EL (cell line): Measurements from ENCODE around the gene PYDC1.
"Not testable (repeated sequence)": the region's sequence is repeated elsewhere in the genome, so short reads cannot be mapped to it uniquely, and the experiment has no call there.

Experiments used
- DNase-seq: peaks from one replicate; pipeline ENCODE4 v3.0.0-alpha.2; 2016

Gene PYDC1

GRCh38 chr16:31177136-31177535 is 39.8 kb downstream of the PYDC1 start:
- DNase-seq = peak; percentile 53

GRCh38 chr16:31170048-31170447 is 46.9 kb downstream of the PYDC1 start:
- DNase-seq = not testable (repeated sequence)

- no peak for DNase-seq
Observed at GRCh38 chr16:31168848-31169247, 48.1 kb downstream of the PYDC1 start.

GRCh38 chr16:31167315-31167714 is 49.6 kb downstream of the PYDC1 start:
- no peak for DNase-seq
